Measurements from ENCODE around the gene NRROS.

DNA sequence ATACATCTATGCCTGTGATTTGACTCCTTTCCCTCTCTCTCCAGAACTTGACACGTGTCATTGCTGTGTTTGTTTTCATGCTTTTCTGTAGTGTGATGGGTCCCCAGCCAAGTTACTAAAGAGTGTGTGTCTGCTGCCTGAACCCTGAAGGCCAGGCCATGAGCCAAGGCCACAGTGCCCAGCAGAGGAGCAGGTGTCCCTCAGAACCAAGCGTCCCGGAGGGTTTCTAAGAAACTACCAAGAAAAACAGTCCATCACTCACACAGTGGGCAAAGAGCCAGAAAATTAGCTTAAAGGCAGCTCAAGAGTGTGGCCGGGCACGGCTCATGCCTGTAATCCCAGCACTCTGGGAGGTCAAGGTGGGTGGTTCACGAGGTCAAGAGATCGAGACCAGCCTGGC, 35.8 kb upstream of the NRROS start:
- TF ChIP-seq, protein P1, sequence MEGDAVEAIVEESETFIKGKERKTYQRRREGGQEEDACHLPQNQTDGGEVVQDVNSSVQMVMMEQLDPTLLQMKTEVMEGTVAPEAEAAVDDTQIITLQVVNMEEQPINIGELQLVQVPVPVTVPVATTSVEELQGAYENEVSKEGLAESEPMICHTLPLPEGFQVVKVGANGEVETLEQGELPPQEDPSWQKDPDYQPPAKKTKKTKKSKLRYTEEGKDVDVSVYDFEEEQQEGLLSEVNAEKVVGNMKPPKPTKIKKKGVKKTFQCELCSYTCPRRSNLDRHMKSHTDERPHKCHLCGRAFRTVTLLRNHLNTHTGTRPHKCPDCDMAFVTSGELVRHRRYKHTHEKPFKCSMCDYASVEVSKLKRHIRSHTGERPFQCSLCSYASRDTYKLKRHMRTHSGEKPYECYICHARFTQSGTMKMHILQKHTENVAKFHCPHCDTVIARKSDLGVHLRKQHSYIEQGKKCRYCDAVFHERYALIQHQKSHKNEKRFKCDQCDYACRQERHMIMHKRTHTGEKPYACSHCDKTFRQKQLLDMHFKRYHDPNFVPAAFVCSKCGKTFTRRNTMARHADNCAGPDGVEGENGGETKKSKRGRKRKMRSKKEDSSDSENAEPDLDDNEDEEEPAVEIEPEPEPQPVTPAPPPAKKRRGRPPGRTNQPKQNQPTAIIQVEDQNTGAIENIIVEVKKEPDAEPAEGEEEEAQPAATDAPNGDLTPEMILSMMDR (IDR thresholded peaks at IDR 0.05) = no peak
- TF ChIP-seq POLR2A (IDR thresholded peaks at IDR 0.05) = no peak

Measured in adrenal gland (tissue), 5 donors.